Non-pigmented ciliary epithelial cell (primary cell): ENCODE results near the gene MRPL20.

ENCODE experiments used
- DNase-seq: peaks from one replicate; pipeline ENCODE4 v3.0.0-alpha.2; 2010; ENCODE audit warnings: low read depth

Gene MRPL20

GRCh38 chr1:1360506-1361169, 46.5 kb downstream of the MRPL20 start:
- peak; percentile 78 for DNase-seq

DNA sequence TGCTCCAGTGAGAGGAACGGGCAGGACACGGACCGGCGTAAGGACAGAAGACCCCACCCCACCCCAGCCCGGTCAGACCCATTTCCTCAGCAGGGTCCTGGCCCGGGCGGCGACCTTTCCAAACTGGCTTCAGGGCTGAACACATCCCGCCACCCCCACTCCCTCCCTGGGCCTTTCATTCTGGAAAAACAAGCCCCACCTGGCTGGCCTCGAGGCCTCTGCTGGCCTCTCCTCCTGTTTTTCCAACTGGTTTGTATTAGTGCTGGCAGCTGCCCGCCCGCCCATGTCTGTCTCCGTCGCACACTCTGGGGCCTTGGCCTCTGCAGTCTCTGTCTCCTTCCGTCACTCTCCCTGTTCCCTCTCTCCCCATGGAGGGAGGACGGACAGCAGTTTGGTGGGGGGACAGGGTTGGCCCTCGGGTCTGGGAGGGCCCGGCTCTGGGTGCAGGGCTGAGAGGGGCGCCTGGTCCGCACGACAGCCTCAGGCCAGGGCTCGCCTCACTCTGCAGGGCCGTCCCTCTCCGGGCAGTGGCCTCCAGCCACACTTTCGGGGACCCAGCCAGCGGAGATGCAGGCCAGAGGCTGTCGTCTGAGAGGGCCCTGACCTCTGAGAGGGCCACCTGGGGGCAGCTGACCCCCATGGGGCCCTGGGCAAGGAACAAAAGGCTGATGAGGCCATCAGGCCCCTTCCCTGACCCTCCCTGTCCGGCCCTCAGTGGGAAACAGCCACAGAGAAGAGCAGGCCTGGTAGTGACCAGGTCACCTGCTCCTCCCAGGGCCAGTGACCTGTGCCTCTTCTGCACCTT, 47.2 kb downstream of the MRPL20 start:
- no peak for DNase-seq

- no peak for DNase-seq
These were observed 47.8 kb downstream of the MRPL20 start for GRCh38 chr1:1359308-1359663.

- DNase-seq: no peak
These were observed 48.4 kb downstream of the MRPL20 start, which contains the start of gene MXRA8 for GRCh38 chr1:1358433-1359271. TSS of gene MXRA8 (minus strand) at chr1:1358555. CDS start at chr1:1358504, 51 bp downstream.

GRCh38 chr1:1357871-1358432, 49.1 kb downstream of the MRPL20 start:
- DNase-seq: no peak

GRCh38 chr1:1356796-1357401, 50.2 kb downstream of the MRPL20 start:
- no peak for DNase-seq

DNA sequence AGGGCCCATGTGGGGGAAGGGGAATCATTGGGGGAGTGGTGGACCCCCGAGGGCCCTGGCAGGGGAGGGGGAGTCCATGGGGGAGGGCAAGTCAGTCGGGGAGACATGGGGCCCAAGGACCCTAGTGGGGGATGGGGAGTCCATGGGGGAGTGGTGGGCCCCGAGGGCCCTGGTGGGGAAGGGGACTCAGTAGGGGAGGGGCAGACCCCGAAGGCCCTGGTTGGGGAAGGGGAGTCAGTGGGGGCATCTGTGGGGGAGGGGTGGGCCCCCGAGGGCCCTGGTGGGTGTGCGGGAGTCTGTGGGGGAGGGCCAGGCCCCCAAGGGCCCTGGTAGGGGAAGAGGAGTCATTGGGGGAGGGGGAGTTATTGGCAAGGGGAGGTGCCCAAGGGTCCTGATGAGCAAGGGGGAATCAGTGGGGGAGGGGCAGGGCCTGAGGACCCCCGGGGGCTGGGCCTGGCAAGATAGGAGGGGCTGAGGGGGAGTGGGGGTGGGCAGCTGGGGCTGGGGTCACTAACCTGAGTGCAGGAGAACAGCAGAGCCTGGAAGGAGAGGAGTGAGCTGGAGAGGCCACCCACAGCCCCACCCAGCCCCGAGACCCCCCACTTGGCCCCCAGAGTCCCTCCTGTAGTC, 50.8 kb downstream of the MRPL20 start:
- DNase-seq: no peak

DNA sequence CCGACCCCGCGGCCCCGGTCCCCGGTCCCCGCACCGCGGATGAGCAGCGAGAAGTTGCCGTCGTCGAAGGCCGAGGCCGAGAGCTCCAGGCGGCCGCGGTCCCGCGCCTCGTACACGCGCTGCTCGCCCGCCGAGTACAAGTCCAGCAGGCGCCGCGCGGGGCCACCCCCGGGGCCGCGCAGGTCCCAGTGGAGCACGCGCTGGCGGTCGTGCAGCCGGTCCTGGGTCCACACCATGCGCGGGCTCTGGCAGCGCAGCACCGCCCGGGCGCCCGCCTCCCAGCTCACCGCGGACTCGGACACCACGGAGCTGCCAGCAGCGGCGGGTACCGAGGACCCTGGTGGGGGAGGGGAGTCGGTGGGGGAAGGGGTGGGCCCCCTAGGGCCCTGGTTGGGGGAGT, 51.7 kb downstream of the MRPL20 start:
- DNase-seq: no peak

- DNase-seq: no peak
These were observed 52.5 kb downstream of the MRPL20 start for GRCh38 chr1:1354271-1355247.

GRCh38 chr1:1353389-1354151, 53.5 kb downstream of the MRPL20 start:
- DNase-seq: no peak

- DNase-seq: no peak
These were observed 54.2 kb downstream of the MRPL20 start for GRCh38 chr1:1352786-1353388.
